ENCODE results near the gene SMARCAD1.

Gene SMARCAD1

DNA sequence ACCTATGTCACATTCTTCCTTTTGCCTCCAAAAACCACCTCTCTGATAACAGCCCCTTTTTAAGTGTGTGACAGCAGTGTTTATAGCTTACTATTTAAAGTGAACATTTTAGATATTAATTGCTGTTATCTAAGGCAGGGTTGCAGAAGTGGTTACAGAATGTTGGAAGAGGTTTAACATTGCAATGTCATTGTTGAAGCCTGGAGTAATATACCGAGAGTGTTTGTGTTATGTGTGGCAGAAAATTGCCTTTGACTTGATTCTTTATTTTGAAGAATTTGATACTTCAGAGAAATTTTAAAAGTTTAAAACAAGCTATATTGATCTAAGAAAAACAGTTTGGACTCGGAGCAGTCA is 37.1 kb downstream of the SMARCAD1 start:
- no peaks in the 10 kb centered on the region for H3K9me3 ChIP-seq (ENCODE audit: control insufficient read depth, low read length)
- H3K9ac ChIP-seq (ENCODE audit: low read length): no peak overlapping the region
- no peak overlapping the region for H3K18ac ChIP-seq (ENCODE audit: low read depth in 1 of 2, low read length in 2 of 2)
- no peak overlapping the region for H2BK12ac ChIP-seq (ENCODE audit: low read length in 2 of 2)
- H3K4me1 ChIP-seq (ENCODE audit: control insufficient read depth, insufficient read depth, low read depth, low read length): no peaks in the 10 kb centered on the region
- no peak overlapping the region for H4K8ac ChIP-seq (ENCODE audit: low read length)
- H2AFZ ChIP-seq (ENCODE audit: low read depth, low read length): no peak overlapping the region
- H3K4me3 ChIP-seq (ENCODE audit: insufficient read depth in 1 of 2, low read depth in 1 of 2, low read length in 2 of 2): no peak overlapping the region
- no peak overlapping the region for H2BK120ac ChIP-seq (ENCODE audit: low read depth, low read length)
- 94% methylated on average over 2 of the region's 2 CpGs for WGBS
- no peak overlapping the region for H2AK5ac ChIP-seq (ENCODE audit: low read length, severe bottlenecking)
- no peak overlapping the region for H2BK5ac ChIP-seq (ENCODE audit: low read depth, low read length, poor library complexity, severe bottlenecking)
- no peak overlapping the region for H3K14ac ChIP-seq (ENCODE audit: low read length in 2 of 2)
- H3K36me3 ChIP-seq (ENCODE audit: control insufficient read depth in 1 of 2, insufficient read depth in 2 of 2, low read depth in 1 of 2, low read length in 2 of 2): peaks cover 17 to 94% of the 10 kb centered on the region in 2 experiments
- no peak overlapping the region for H2BK15ac ChIP-seq (ENCODE audit: low read depth, poor library complexity, severe bottlenecking)
- DNase-seq: no peak
- no peak overlapping the region for H3K4me2 ChIP-seq (ENCODE audit: low read length, poor library complexity, severe bottlenecking)
- H3K23ac ChIP-seq (ENCODE audit: low read length in 2 of 2): no peak overlapping the region
- no peak overlapping the region for H4K91ac ChIP-seq (ENCODE audit: low read length)
- no peak overlapping the region for H3K27ac ChIP-seq (ENCODE audit: low read length, poor library complexity, severe bottlenecking)
- no peaks in the 10 kb centered on the region for H3K27me3 ChIP-seq (ENCODE audit: control insufficient read depth in 1 of 2, insufficient read depth in 1 of 2, low read length in 2 of 2)
- no peak overlapping the region for H3K4ac ChIP-seq (ENCODE audit: low read depth in 1 of 2, low read length in 2 of 2)
- H3K79me1 ChIP-seq (replicated peaks; ENCODE audit: low read length, poor library complexity, severe bottlenecking): peaks cover 17% of the 10 kb centered on the region

DNA sequence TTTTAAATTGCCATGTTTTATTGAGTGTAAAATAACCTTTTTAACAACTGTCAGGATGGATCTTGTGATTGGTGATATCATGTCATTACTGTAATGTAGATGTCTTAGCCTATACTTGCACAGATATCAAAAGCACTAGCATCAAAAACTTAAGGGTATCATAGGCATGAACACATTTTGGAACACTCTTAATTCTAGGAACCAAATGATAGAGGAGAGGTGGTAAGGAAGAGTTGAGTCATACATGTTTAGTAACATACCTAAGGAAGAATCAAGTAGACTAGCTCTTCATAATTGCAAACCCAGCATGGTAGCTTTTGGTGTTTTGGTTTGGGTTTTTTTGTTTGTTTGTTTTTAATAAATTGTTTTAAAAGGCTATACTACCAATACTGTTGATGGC is 43.4 kb downstream of the SMARCAD1 start:
- Histone ChIP-seq H2BK120ac (ENCODE audit: low read depth, low read length) (no peak overlapping the region), H3K4me1 (ENCODE audit: control insufficient read depth, insufficient read depth, low read depth, low read length) (no peaks in the 10 kb centered on the region), H3K18ac (ENCODE audit: low read depth in 1 of 2, low read length in 2 of 2) (no peak overlapping the region)

DNA sequence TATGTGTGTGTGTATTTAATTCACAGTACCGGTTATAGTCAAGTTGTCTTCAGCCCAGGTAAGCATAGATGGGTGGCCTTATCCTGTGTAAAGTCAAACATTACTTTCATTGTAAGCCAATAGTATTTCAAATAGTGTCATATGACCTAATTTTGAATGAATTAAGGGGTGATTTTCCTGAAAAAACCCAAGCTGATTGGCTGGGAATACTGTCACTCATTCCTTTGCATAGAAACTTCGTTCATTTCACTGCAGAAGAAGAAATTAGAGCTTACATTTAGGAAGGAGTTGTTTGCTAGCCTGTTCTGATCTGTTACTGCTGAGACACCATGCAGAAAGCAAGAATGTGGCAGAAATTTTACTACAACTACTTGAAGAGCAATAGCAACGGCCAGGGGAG is 45.4 kb downstream of the SMARCAD1 start:
- no peaks in the 10 kb centered on the region for H3K27me3 ChIP-seq (ENCODE audit: control insufficient read depth in 1 of 2, insufficient read depth in 1 of 2, low read length in 2 of 2)
- no peaks in the 10 kb centered on the region for H3K4me1 ChIP-seq (ENCODE audit: control insufficient read depth, insufficient read depth, low read depth, low read length)
- peak; percentile 12 for DNase-seq
- no peak overlapping the region for H3K27ac ChIP-seq (ENCODE audit: low read length, poor library complexity, severe bottlenecking)
- no peak overlapping the region for H3K4me3 ChIP-seq (ENCODE audit: insufficient read depth in 1 of 2, low read depth in 1 of 2, low read length in 2 of 2)
- no peak overlapping the region for H2BK15ac ChIP-seq (ENCODE audit: low read depth, poor library complexity, severe bottlenecking)
- peaks cover 3% of the 10 kb centered on the region for H3K79me1 ChIP-seq (replicated peaks; ENCODE audit: low read length, poor library complexity, severe bottlenecking)
- no peak overlapping the region for H3K23ac ChIP-seq (ENCODE audit: low read length in 2 of 2)
- no peak overlapping the region for H2AFZ ChIP-seq (ENCODE audit: low read depth, low read length)
- no peak overlapping the region for H3K4me2 ChIP-seq (ENCODE audit: low read length, poor library complexity, severe bottlenecking)
- no peak overlapping the region for H2BK12ac ChIP-seq (ENCODE audit: low read length in 2 of 2)
- no peak overlapping the region for H3K14ac ChIP-seq (ENCODE audit: low read length in 2 of 2)
- peaks cover 4 to 80% of the 10 kb centered on the region in 2 experiments for H3K36me3 ChIP-seq (ENCODE audit: control insufficient read depth in 1 of 2, insufficient read depth in 2 of 2, low read depth in 1 of 2, low read length in 2 of 2)
- 74% methylated on average over 2 of the region's 3 CpGs for WGBS
- H3K18ac ChIP-seq (ENCODE audit: low read depth in 1 of 2, low read length in 2 of 2): no peak overlapping the region
- no peak overlapping the region for H3K4ac ChIP-seq (ENCODE audit: low read depth in 1 of 2, low read length in 2 of 2)
- no peak overlapping the region for H4K8ac ChIP-seq (ENCODE audit: low read length)
- no peak overlapping the region for H3K9ac ChIP-seq (ENCODE audit: low read length)
- H2BK5ac ChIP-seq (ENCODE audit: low read depth, low read length, poor library complexity, severe bottlenecking): no peak overlapping the region
- no peak overlapping the region for H2AK5ac ChIP-seq (ENCODE audit: low read length, severe bottlenecking)
- no peak overlapping the region for H4K91ac ChIP-seq (ENCODE audit: low read length)
- no peak overlapping the region for H2BK120ac ChIP-seq (ENCODE audit: low read depth, low read length)
- no peaks in the 10 kb centered on the region for H3K9me3 ChIP-seq (ENCODE audit: control insufficient read depth, low read length)

More for the DNA sequence above, 43.4 kb downstream of the SMARCAD1 start:
- no peak overlapping the region for H4K91ac ChIP-seq (ENCODE audit: low read length)
- no peak overlapping the region for H3K4ac ChIP-seq (ENCODE audit: low read depth in 1 of 2, low read length in 2 of 2)
- H3K4me2 ChIP-seq (ENCODE audit: low read length, poor library complexity, severe bottlenecking): no peak overlapping the region
- H3K27me3 ChIP-seq (ENCODE audit: control insufficient read depth in 1 of 2, insufficient read depth in 1 of 2, low read length in 2 of 2): no peaks in the 10 kb centered on the region
- H3K9ac ChIP-seq (ENCODE audit: low read length): no peak overlapping the region
- no peak overlapping the region for H3K4me3 ChIP-seq (ENCODE audit: insufficient read depth in 1 of 2, low read depth in 1 of 2, low read length in 2 of 2)
- no peak overlapping the region for H3K14ac ChIP-seq (ENCODE audit: low read length in 2 of 2)
- no peak overlapping the region for H2BK5ac ChIP-seq (ENCODE audit: low read depth, low read length, poor library complexity, severe bottlenecking)
- no peak overlapping the region for H2AFZ ChIP-seq (ENCODE audit: low read depth, low read length)
- H3K36me3 ChIP-seq (ENCODE audit: control insufficient read depth in 1 of 2, insufficient read depth in 2 of 2, low read depth in 1 of 2, low read length in 2 of 2): peaks cover 4 to 84% of the 10 kb centered on the region in 2 experiments
- no peak overlapping the region for H4K8ac ChIP-seq (ENCODE audit: low read length)
- no peak overlapping the region for H2BK15ac ChIP-seq (ENCODE audit: low read depth, poor library complexity, severe bottlenecking)
- peaks cover 10% of the 10 kb centered on the region for H3K79me1 ChIP-seq (replicated peaks; ENCODE audit: low read length, poor library complexity, severe bottlenecking)
- no peak overlapping the region for H2AK5ac ChIP-seq (ENCODE audit: low read length, severe bottlenecking)
- no peak for DNase-seq
- H3K27ac ChIP-seq (ENCODE audit: low read length, poor library complexity, severe bottlenecking): no peak overlapping the region
- no peak overlapping the region for H3K23ac ChIP-seq (ENCODE audit: low read length in 2 of 2)
- no peak overlapping the region for H2BK12ac ChIP-seq (ENCODE audit: low read length in 2 of 2)
- H3K9me3 ChIP-seq (ENCODE audit: control insufficient read depth, low read length): no peaks in the 10 kb centered on the region

DNA sequence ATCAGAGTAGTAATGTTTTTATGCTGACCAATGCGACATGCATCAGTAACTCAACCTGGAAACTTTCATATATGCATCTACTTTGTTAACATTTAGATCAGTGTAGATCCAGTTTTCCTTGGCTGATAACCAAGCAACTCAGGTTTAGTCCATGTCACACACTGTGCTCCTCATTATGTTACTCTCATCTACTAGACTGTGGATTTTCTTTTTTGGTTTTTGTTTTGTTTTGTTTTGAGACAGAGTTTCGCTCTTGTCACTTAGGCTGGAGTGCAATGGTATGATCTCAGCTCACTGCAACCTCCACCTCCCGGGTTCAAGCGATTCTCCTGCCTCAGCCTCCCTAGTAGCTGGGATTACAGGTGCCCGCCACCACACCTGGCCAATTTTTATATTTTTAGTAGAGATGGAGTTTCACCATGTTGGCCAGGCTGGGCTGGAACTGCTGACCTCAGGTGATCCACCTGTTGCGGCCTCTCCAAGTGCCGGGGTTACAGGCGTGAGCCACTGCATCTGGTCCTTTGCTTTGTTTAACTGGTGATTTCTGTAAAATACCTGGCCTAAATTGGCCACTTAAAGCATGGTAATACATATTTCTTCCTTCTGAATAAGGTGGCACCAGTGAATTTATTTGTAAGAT is 48.6 kb downstream of the SMARCAD1 start:
- no peak for DNase-seq
- whole genome bisulfite sequencing: 83% methylated on average over 8 of the region's 8 CpGs
- no peak overlapping the region for H2BK5ac ChIP-seq (ENCODE audit: low read depth, low read length, poor library complexity, severe bottlenecking)

More for the DNA sequence above, 48.6 kb downstream of the SMARCAD1 start:
- H3K9ac ChIP-seq (ENCODE audit: low read length): no peak overlapping the region
- H4K8ac ChIP-seq (ENCODE audit: low read length): no peak overlapping the region
- peaks cover 4 to 73% of the 10 kb centered on the region in 2 experiments for H3K36me3 ChIP-seq (ENCODE audit: control insufficient read depth in 1 of 2, insufficient read depth in 2 of 2, low read depth in 1 of 2, low read length in 2 of 2)
- H3K18ac ChIP-seq (ENCODE audit: low read depth in 1 of 2, low read length in 2 of 2): no peak overlapping the region
- no peak overlapping the region for H4K91ac ChIP-seq (ENCODE audit: low read length)
- H3K4me2 ChIP-seq (ENCODE audit: low read length, poor library complexity, severe bottlenecking): no peak overlapping the region
- no peak overlapping the region for H2AFZ ChIP-seq (ENCODE audit: low read depth, low read length)
- no peak overlapping the region for H3K4ac ChIP-seq (ENCODE audit: low read depth in 1 of 2, low read length in 2 of 2)
- H3K9me3 ChIP-seq (ENCODE audit: control insufficient read depth, low read length): no peaks in the 10 kb centered on the region
- H2BK120ac ChIP-seq (ENCODE audit: low read depth, low read length): no peak overlapping the region
- no peak overlapping the region for H3K27ac ChIP-seq (ENCODE audit: low read length, poor library complexity, severe bottlenecking)
- H3K79me1 ChIP-seq (replicated peaks; ENCODE audit: low read length, poor library complexity, severe bottlenecking): peaks cover 9% of the 10 kb centered on the region
- H2BK12ac ChIP-seq (ENCODE audit: low read length in 2 of 2): no peak overlapping the region
- H3K23ac ChIP-seq (ENCODE audit: low read length in 2 of 2): no peak overlapping the region
- no peak overlapping the region for H3K14ac ChIP-seq (ENCODE audit: low read length in 2 of 2)
- no peak overlapping the region for H2BK15ac ChIP-seq (ENCODE audit: low read depth, poor library complexity, severe bottlenecking)
- H3K4me3 ChIP-seq (ENCODE audit: insufficient read depth in 1 of 2, low read depth in 1 of 2, low read length in 2 of 2): no peak overlapping the region
- no peak overlapping the region for H2AK5ac ChIP-seq (ENCODE audit: low read length, severe bottlenecking)
- H3K27me3 ChIP-seq (ENCODE audit: control insufficient read depth in 1 of 2, insufficient read depth in 1 of 2, low read length in 2 of 2): no peaks in the 10 kb centered on the region
- no peaks in the 10 kb centered on the region for H3K4me1 ChIP-seq (ENCODE audit: control insufficient read depth, insufficient read depth, low read depth, low read length)
